Peyer's patch (tissue), 4 donors: ENCODE data around the gene FGD5.

Experiments
- POLR2A ChIP-seq, 2 donors: fragments of 450-650 bp; IDR thresholded peaks; one replicate each; pipeline ENCODE4 v1.5.1; 2017; ENCODE audit warnings: antibody characterized with exemption in 2 of 2, mild to moderate bottlenecking in 2 of 2, moderate library complexity in 2 of 2
- TF ChIP-seq, protein P1 (sequence below), 6 experiments: fragments of 450-650 bp in 4 of 6; fragments of 200-600 bp in 2 of 6; sonication (generic) in 1 of 6; IDR thresholded peaks; one replicate each; pipeline ENCODE4 v1.5.1; 2017 to 2019; ENCODE audit warnings: antibody characterized with exemption in 6 of 6, mild to moderate bottlenecking in 3 of 6, moderate library complexity in 1 of 6

DNA sequence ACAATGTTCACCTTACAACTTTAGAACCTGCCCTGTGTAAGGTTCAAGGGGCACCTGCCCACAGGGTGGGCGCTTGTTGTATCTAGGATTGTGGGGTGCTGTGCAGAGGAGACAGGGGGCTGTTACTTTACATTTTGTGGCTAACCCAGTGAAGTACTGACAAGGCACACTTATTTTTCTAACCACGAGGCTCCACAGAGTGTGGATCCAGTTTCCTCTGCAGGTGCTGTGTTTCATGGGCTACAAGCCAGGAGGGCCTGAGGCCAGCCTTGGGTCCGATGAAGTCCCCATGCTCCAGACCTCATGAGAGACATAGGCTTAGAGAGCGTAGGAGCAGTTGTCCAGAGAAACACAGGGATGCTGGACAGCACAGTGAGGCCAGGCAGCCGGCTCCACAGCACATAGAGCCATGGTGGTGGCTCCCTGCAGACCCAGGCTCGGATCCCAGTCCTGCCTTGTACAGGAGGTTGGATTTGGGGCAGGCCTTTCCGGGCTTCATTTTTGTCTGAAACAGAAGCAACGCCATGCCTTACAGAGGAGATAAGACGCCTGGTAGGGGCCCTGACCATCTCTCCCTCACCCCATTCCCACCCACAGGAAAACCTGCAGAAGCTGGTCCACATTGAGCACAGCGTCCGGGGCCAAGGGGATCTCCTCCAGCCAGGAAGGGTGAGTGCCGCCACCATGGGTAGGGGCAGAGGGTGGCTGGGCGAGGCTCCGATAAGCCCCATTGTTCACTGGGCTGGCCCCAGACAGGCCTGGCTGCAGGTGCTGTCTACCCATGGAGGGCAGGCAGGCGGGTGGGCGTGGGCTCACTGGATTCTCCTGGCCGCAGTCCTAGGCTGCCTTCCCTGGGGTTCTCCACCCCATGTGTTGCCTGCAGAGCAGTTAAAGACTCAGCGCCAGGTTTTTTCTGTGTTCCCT, 88.5 kb downstream of the FGD5 start:
- TF ChIP-seq, protein P1, sequence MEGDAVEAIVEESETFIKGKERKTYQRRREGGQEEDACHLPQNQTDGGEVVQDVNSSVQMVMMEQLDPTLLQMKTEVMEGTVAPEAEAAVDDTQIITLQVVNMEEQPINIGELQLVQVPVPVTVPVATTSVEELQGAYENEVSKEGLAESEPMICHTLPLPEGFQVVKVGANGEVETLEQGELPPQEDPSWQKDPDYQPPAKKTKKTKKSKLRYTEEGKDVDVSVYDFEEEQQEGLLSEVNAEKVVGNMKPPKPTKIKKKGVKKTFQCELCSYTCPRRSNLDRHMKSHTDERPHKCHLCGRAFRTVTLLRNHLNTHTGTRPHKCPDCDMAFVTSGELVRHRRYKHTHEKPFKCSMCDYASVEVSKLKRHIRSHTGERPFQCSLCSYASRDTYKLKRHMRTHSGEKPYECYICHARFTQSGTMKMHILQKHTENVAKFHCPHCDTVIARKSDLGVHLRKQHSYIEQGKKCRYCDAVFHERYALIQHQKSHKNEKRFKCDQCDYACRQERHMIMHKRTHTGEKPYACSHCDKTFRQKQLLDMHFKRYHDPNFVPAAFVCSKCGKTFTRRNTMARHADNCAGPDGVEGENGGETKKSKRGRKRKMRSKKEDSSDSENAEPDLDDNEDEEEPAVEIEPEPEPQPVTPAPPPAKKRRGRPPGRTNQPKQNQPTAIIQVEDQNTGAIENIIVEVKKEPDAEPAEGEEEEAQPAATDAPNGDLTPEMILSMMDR (IDR thresholded peaks at IDR 0.05): no peak
- TF ChIP-seq POLR2A (IDR thresholded peaks at IDR 0.05): no peak
